HG02943 (cell line): ENCODE data around the gene TMPRSS13.
"Not testable (repeated sequence)": the region's sequence is repeated elsewhere in the genome, so short reads cannot be mapped to it uniquely, and the experiment has no call there.

Source experiments
- ATAC-seq: cut with Tn5 transposase; IDR thresholded peaks from one replicate; pipeline ENCODE4 v1.9.1; 2021; ENCODE audit warnings: mild to moderate bottlenecking, low read depth, moderate library complexity; ENCODE audit not compliant: unreplicated experiment

The TMPRSS13 gene

DNA sequence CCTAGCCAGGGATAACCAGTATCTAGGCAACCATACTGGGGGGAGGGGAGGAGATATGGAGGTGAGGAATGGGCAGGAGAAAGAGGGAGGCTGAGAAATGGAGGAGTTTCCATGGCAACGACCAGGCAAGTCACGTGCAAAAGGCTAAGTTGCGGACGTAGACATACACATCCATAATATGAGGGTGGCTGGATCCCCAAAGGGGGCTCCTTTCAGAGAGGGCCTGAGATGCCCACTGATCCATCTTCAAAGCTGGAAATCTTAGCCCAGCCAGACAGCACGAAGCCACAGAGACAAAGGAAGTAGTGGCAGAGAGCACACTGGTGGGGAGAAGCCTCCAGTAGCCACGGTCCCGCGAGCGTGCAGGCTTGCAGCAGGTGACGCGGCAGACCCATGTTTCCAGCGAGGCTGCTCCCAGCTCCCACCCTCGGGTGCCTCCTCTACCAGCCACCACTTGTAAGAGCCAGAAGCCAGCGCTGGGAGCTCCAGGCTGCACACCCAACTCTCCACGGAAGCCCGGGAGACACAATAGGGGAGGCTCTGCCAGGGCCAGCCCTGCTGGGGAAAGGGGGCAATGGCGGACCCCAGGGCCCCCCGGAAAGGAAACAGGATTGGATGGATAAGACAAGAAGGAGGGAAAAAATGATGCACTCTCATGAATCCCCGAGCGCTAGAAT, 53.7 kb downstream of the TMPRSS13 start:
- no peak for ATAC-seq

DNA sequence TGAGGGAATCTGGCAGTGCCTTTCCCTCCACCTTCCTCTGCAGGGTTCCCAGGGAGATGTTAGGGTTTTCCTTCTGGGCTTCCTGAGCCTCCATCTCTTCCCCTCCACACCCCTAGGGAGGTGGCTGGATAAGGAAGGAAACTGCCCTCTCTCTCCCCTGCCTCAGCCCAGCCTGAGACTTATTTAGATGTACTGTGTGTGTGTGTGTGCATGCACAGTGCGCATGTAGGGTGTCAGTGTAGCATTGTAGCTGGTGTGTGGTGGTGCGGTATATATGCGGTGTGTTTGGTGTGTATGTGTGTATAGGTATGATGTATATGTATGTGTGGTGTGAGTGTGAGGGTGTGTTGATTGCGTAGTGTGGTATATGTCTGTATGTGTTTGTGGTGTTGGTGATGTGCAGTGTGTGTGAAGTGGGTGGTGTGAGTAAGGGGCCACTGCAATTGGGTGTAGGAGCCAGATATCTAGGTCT, 54.3 kb downstream of the TMPRSS13 start:
- no peak for ATAC-seq

DNA sequence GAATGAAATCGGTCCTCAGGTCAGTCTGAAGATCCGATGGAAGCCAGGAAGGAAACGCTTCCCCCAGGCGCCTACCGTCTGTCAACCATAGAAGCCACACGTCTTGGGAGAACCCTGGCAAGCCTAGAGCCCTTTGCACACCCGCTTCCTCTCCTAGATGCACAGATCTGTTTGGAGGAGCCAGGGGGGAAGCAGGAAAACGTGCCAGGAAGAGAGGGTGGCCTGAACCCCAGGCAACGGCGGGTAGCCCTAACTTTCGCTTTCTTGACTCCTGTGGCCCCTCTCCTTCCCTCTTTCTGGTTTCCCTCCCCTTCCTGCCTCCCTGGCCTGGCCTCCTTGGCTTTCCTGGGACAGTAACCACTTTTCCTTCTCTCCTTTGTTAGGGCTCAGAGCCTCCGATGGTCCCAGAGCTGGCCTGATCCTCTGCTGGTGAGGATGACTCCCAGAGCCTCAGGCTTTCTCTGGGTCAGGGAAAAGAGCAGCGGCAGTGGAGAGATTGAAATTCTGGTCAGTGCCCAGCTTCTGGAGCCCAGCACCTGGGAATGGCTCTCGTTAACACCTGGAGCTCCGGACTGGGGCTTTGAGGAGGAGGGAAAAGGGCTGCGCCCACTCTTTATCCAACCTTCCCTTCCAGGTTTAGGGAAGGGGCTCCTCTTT, 54.8 kb downstream of the TMPRSS13 start:
- no peak for ATAC-seq

DNA sequence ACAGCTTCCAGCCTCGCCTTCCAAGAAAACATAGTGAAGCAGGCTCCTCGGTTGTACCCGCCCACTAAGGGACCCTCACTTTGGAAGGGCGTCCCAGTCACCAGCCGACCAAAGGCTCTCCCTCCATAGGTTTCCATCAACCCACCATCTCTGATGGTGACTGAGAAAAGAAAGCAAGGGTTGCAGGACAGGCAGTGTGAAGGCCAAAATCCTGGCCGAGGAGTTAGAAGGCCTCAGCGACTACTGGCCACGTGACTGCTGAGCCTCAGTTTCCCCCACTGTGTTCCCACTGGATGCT, 55.4 kb downstream of the TMPRSS13 start:
- ATAC-seq: no peak

DNA sequence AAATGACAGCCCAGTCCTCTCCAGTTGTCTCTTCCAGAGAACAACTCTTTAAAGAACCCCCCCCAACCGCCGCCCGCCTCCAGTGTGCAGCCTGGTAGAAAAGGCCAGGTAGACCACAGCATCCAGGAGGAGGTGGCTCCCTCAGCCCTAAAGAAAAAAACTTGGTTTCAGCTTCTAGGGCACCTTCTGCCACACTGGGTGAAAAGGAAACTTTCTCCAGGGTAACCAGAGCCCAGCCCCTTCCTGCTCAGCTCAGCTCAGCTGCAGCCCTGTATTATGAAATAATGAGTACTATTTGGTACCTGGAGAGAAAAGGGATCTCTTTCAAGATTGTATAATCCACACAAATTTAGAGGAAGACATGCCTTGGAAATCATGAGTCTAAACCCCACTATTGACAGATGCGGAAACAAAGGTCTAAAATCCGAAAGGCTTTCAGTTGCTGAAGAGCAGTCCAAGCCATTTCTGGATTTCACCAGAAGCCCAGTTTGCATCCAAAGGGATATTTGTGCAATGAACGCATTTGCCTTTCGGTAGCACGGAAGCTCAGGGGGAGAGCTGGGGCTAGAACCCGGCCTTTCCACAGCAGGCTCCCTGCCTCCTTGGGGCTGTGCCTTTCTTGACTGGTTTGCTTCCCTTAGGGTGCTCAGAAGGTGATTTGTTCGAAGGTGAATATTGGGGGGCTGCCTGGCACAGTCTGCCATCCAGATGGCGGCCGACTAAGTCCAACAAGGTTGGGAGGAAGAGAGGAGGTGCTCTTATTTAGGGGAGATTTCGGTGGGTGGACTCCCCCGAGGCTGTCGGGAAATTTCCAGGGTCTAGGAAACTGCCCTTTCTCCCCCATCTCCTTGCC, 56.0 kb downstream of the TMPRSS13 start:
- no peak for ATAC-seq

DNA sequence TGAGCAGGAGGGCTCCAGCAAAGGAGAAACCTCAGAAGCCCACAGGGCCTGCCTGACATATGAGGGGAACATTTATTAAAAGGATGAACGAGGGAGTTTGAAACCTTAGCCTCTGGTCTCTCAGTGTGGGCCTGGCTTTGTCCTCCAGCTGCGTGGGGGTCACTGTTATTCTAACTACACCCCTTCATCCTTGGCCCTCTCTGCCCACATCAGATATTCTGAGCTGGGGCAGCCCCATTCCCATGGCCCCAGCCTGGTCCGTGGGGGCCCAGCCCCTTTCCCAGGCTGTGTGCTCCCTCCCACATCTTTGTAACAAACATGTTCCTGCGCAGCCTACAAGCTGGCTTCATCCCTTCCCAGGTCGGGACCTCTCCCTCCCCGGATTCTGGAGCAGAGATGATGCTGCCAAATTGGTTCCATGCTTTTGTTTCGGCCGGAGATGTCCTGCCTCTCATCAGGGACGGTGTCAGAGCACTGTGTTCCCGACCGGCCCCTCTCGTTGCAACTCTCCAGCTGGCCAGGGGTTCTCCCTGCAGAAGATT, 56.7 kb downstream of the TMPRSS13 start:
- ATAC-seq: no peak

DNA sequence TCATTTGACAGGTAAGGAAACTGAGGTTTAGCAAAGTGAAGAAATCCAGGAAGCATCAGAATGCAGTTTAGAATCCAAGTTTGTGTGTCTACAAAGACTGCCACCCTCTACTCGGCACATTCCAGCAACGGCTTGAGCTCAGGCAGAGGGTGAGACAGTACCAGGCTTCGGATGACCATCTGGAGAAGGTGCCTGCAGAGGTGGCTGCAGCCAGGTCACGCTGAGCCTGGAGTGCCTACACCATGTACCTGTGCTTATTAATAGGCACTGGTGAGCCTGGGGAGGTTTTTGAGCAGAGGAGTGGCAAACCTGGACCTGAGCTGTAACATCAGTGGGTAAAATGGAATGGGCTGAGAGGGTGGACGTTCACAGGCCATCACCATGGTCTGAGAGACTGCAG, 57.4 kb downstream of the TMPRSS13 start:
- no peak for ATAC-seq

DNA sequence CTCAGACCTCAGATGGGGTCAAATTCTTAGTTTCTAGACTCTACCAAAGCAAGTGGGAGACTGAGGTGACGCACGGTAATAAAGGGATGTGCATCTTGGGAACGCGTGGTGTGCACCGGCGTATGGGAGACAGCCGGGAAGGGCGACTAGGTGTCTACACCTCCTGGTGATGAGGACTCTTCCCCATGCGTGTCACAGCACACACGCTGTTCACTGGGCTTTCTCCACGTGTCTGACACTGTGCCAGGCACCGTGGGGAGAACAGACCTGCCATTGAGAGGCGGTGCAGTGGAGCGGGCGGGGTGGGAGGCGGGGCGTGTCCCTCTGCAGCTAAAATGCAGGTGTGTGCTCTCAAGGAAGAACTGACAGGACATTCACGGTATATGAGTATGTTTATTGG, 58.0 kb downstream of the TMPRSS13 start:
- ATAC-seq: no peak

DNA sequence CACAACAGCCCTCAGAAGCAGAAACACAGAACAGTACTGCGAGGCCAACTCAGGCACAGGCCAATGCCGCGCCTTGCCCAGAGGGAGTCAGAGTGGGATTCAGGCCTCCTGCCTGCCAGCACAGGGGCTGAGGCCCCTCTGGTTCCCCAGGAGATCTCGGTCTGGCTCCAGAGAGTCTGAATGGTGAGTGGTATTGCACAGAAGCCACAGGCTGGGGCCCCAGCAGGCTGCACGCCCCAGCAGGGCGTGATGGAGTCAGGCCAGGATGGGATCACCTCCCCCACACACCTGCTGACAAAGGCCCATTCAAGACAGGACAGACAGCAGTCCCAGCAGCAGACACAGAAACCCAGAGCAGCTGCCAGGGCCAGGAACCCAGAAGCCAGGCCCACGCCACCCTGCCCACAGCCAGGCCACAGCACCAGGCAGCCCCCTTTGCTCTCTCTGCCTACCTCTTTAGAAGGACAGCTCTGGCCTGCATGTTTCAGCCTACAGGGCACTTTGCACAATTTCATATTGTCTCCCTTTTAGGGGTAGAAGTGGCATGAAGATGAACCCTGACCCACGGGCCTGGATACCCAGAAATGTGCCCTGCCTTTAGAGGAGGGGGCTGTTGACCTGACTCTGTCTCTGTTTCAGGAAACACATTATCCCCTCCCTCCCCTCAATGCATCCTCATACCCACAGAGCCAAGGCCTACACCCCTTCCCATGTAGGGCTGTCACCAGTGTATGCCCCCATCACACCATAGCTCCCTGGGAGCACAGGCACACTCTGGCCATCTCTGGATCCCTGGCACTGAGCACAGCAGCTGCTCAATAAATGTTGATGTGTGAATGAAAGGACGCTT, 58.9 kb downstream of the TMPRSS13 start:
- no peak for ATAC-seq

DNA sequence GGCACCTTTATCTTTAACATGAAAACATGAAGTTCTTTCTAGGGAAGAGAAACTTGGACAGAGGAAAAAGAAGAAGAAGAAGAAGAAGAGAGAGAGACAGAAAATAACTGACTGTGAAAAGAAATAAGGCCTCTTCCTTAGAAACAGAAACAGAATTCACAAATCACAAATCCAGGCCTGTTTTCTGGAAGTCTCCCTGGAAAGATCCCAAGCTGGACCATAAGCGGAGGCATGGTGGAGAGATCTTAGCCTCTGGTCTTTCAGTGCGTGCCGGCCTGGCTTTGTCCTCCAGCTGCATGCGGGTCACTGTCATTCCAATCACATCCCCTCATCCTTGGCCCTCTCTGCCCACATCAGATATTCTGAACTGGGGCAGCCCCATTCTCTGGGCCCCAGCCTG, 59.6 kb downstream of the TMPRSS13 start:
- ATAC-seq: no peak

DNA sequence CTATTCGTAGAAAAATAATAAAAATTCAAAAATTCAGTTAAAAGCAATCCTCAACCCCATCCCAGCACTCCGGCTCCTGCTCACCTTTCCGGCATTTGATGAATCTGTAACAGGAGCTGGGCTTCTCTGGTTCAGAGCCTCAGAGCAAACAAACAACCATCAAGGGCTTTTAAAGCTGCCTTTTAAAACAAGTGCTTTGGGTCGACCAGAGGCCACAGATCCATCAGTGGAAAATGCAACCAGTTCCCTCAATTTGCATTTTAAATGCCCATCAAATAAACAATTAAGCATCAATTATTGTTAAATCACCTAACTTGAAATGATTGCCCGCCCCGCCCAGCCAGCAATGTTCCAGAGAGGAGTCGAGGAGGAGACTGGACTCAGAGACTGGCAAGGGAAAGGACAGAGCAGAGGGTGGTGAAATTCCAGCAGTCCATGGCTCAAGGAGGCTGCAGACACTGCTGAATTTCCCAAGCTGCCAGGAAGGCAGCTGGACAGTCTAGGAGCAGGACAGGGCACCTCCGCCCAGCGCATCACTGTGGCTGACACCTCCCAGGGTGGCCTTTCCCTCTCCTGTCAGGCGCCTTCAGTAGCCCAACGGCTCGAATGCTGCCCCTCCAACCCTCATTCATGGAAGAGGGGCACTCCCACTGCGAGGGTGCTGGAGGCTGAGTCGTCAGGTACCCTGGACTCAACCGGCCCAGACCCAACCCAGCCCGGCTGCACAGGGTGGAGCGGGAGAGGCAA, 60.2 kb downstream of the TMPRSS13 start:
- ATAC-seq: no peak

DNA sequence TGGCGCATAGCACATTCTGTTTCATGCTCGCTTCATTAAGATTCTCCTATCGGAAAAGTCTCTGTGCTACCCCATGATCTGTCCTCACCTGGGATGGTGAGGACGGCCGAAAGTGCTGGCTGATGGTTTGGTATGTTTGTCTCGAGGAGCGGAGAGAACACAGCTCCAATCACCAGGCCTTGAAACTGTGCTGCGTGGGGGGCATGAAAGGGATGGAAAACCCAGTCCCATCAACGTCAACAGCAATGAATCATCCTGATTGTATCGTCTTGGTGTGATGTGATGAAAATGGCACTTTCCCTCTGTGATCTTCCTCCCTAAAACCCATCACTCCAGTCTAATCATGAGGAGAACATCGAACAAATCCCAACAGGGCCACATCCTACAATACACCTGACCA, 61.1 kb downstream of the TMPRSS13 start:
- no peak for ATAC-seq

DNA sequence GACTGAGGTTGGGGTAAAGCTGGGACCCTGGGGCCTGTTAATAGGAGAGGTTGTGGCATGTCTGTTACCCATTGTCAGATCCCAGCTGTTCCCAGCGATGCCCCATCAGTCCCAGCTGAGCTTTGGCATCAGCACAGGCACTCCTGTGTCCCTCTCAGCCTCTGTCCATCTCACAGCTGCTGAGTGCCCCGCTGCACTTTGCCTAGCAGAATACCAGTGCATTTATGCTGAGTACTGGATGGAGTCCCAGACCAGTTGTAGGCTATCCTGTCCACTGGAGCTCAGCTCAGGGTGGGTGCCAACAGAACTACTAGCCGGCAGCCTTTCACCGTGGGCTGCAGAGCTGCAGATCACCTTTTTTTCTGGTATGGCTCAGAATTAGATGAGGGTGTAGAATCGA, 62.7 kb downstream of the TMPRSS13 start:
- ATAC-seq: no peak

DNA sequence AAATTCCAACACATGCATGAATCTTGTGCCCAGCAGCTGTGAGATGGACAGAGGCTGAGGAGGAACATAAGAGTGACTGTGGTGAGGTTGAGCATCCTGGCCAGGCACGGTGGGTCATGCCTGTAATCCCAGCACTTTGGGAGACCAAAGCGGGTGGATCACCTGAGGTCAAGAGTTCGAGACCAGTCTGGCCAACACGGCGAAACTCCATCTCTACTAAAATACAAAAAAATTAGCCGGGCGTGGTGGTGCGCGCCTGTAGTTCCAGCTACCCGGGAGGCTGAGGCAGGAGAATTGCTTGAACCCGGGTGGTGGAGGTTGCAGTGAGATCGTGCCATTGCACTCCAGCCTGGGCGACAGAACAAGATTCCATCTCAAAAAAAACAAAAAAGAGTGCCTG, 63.7 kb downstream of the TMPRSS13 start:
- ATAC-seq: not testable (repeated sequence)

DNA sequence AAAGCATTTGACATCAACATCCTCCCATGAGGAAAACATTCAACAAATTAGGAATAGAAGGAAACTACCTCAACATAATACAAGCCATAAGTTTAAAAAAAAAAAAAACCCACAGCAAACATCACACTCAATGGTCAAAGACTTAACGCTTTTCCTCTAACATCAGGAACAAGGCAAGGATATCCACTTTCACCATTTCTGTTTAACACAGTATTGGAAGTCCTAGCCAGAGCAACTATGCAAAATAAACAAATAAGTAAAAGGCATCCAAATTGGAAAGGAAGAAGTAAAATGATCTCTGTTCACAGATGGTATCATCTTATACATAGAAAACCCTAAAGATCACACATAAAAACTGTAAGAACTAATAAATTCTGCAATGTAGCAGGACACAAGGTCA, 65.8 kb downstream of the TMPRSS13 start:
- no peak for ATAC-seq

DNA sequence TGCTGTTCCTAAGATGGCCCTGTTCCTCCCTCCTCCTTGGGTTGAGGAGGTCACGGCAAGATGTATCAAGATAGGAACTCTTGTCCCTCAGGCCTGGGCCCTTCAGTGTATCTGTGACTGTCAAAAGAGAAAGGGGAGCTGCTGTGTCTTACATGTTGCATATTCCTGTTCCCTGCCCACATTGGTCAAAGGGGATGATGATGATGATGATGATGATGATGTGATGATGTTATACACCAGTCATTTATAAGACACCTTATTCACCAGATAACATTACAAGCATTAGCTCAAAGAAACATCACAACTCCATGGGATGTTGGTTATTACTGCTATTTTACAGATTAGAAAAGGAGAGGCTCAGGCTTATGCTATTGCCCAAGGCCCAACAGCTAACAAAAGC, 66.4 kb downstream of the TMPRSS13 start:
- no peak for ATAC-seq

DNA sequence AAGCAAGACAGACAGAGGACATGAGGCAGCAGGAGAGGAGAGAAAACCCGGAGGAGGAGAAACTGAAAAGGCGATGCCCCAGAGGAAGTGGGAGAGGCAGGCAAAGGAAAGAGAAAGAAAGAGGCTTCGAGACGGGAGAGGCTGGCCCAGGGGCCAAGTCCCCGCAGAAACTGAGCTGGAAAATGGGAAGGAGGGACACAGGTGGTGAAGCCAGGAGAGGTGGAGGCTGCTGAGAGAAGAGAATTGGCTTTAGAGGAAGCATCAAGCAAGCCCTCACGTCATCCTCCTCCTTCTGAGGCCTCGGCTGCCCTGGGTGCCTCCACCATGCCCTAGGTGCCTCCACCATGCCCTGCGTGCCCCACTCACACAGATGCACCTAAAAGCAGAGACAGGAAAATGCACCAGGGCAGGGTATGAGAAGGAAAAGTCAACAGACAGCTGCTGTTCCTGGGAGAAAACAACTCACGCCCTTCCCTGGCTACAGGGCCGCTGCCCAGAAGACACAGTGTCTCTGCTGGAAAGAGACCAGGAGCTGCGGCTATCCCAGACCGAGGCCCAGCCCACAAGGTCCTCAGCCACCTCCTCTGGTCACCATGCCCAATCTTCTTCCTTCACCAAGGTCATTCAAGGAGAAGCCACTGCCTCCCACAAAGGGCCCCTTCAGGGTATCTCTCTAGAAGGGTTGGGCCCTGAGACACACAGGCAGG, 67.0 kb downstream of the TMPRSS13 start:
- ATAC-seq: no peak

DNA sequence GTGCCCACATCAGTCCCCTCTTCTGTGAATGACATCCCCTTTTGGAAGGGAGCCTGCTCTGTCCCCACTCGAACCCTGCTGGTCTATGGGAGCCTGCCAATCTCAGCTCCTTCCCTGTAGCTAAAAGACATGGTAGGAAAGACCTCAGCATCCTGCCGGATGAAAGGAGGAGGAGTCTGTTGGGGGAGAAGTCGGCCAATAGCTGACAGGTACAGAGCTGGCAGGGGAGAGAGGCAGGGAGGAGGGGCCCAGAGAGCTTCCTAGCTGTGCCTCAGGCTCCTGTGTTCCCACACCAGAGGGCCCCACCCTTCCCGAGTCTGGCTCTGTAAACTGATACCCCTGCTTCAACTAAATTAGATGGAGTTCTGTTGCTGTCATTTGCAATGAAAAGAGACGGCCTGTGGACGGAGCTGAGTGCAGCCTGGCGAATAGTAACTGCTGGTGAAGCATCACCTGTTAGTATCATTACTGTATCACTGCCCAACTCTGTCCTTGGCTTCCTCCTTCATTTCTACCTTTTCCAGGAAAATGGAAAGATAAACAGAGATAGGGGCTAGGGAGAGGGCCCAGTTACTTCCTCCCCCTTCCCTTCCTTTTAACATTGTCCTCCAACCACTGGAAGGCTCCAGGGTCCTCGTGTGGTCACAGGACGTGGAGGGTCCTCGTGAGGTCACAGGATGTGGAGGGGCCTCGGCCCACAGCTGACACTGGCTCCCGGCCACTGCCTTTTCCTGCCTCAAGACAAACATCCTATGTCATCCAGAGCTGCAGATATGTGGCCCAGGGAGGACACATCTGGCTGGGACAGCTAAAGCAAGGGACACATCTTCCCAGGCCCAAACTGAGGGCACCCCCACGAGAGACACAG, 67.8 kb downstream of the TMPRSS13 start:
- no peak for ATAC-seq
